HG02884 (cell line): ENCODE data around the gene C1orf210.

ENCODE experiments used
- ATAC-seq: cut with Tn5 transposase; IDR thresholded peaks from one replicate; pipeline ENCODE4 v1.9.1; 2021; ENCODE audit warnings: mild to moderate bottlenecking, moderate library complexity; ENCODE audit not compliant: unreplicated experiment

The C1orf210 gene

DNA sequence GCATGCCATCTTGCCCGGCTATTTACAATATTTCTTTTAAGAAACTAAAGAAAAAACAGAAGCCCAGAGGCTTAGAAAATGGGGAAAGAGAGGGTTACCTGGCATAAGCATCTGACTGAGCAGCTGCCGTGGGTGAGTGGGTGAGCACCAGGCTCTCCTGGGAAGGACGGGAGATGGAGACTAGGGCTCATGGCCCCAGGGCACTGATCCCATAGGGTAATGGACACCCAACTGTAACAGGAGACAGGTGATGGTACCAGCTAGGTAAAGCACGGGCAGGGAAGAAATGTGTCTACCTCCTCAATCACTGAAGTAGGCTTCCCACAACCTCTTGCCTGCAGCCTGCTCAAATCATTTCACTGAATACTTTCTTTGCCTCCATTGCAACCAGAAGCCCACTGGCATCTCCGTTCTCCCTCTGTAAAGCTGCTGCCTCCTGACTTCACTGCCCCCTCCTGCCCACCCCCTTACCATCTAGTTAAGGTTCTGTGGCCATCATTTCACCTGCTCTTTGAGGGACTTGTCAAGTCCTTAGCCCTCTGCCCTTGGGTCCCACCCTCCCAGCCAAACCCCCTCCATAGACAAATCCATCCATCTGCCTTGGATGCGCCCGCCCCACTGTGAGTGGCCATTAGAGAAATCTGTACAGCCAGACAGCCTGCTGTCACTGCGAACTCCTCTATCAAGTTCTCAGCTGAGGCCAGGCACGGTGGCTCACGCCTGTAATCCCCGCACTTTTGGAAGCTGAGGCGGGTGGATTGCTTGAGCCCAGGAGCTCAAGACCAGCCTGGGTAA, 9.4 kb downstream of the C1orf210 start:
- ATAC-seq, result no peak

DNA sequence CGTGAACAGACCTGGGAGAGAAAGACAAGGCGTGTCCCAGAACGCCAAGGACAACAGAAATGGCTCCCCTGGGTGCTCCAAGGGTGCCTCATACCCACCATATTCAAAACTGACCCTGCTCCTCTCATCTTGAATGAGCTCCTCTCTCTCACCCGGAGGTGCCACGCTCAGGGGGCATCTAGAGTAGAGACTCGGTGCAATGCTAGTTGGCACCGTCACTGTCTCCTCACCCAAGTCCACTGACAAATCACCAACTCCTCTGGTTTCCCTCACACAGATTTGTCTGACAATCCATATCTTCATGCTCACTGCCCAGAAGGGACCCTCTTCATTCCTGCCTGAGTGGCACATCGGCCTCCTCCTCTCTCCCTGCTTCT, 10.6 kb downstream of the C1orf210 start:
- no peak for ATAC-seq

DNA sequence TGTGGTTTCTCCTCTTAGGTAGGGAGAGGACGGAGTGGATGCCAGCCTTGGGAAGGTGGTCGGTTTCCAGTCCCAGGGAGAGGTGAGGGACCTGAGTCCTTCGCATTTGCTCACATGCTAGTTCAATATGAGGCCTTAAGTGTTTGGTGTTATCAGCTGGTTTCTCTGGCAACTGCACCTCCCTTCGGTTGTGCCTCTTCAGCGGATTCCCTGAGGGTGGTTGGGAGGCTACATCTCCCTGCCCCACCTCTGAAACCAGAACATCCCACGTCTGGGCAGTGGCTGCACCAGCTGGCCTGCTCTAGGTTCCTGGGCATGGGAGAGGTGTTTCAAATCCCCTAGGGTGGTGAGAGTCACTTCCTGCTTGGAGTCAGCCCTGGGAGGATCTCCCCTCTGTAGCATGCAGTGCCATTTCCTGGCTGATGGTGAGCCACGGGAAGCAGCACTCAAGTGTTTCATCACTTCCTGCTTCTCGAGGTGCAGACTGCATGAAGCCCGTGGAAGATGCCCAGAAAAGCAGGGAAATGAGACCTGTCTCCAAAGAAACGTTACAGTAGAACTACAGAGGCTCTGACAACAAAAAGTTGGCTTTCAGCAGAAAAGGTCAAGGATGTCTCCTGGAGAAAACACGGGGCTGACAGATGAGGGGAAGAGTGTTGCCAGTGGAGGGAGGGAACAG, 11.1 kb downstream of the C1orf210 start:
- ATAC-seq, result no peak

DNA sequence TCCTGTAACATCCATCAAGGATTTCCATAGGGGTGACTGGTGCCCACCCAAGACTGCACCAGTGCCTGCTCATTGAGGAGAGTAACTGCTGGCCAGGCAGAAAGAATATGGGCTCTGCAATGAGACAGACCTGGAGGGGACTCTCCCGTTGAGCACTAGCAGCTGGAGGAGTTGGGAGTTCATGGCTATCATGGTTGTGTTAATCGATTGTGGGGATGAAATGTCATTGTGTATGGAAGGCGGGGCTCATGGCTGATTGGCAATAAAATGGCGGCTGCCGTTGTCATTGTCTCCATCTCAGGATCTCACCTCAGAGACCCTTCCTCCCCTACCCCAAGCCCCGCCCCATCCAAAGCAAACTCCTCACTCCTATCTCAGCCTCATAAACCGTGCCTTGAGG, 11.7 kb downstream of the C1orf210 start:
- ATAC-seq, result no peak

DNA sequence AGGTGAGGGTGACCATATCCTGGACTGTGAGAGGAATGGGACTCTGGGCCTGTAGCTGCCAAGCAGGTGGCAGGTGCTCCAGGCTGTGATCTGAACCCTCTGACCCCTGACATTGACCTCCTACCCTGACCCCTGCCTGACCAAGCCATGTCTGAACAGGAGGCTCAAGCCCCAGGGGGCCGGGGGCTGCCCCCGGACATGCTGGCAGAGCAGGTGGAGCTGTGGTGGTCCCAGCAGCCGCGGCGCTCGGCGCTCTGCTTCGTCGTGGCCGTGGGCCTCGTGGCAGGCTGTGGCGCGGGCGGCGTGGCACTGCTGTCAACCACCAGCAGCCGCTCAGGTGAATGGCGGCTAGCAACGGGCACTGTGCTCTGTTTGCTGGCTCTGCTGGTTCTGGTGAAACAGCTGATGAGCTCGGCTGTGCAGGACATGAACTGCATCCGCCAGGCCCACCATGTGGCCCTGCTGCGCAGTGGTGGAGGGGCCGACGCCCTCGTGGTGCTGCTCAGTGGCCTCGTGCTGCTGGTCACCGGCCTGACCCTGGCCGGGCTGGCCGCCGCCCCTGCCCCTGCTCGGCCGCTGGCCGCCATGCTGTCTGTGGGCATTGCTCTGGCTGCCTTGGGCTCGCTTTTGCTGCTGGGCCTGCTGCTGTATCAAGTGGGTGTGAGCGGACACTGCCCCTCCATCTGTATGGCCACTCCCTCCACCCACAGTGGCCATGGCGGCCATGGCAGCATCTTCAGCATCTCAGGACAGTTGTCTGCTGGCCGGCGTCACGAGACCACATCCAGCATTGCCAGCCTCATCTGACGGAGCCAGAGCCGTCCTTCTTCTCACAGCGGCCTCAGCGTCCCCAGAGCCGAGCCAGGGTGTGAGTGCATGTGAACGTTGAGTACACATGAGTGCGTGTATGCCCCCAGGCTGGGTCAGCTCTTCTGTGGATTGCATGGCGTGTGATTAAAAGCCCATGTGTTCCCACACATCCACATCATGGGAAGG, 12.5 kb downstream of the C1orf210 start:
- no peak for ATAC-seq

DNA sequence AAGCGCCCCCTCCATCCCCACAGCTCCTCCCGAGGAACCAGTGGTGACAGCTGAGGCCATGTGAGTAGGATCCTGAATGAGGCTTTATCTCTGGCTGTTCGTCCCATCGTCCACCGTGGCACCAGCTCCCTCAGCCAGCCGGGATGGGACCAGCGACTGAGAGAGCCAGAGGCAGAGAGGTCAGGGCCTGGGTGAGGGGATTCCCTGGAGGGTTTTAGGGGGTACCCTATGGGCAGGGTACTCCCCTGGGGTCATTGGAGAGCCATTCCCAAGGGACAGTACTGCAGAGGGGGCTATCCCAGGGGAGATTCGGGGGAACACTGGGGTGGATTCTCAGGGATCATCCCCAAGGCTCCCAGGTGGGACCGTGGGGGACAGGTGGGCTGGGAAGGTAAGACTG, 13.2 kb downstream of the C1orf210 start:
- no peak for ATAC-seq

DNA sequence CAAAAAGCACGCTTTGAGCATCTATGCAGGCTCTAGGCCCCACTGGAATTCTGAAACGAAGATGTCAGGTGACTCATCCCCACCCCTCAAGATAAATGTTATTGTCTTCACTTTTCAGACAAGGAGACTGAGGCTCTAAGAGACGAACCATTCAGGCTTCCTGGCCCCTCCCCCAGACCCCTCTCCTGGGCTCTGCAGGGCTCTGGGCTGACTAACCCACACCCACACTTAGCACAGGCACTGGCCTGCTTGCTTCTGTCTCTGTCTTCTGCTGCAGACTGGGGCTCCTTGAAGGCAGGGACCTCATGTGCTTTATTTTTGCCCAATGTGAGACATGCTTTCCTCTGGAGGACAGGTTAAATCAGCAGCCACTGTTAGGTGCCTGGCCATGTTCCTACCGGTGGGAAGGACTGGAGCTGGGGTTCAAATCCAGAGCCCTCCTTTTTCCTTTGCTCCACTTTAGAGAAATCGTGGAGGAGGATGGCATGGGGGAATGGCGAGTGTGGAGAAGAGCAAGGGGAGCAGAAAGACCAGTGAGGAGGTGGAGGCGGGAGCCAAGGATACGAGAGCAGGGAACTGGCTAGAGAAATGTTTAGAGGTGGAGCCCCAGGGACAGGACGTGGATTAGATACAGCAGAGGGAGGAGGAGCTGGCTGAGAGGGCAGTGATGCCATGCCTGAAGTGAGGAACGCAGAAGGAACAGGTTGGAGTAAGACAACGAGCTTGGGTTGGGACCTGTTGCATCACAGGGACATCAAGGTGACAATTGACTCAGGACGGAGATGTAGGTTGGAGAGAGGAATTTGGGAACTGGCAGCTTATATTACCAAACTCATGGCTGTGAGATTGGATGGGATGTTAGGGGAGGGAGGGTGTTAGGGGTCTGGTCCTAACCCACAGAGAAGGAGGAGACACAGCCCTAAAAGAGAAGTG, 13.9 kb downstream of the C1orf210 start:
- no peak for ATAC-seq

DNA sequence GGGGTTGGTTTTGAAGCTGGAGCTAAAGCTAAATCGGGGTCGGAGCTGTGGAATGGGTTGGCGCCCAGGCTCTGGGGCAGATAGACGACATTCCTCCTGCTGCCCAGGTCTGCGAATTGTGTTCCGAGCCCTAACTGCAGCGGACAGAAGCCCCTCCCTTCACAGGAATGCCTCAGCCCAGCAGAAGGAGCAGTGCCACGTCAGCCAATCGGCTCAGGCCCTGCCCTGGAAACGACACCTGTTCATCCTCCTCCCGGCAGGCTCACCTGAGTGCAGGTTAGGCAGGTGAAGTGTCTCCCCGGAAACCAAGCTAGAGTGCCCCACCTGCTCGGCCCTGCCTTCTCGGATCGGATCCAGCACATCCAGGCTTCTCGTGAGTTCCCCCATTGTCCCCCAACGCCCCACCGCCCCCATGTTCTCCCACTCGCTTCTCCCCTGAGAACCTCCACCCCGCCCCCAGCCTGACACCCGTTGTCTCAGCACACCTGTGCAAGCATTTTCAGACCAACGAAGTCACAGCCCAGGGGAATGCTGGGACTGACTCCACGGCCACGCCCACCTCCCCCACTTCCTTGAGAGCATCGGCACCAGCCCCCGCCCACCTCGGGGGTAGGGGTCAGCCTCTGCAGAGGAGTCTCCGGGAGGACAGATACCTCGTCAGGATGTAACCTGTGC, 14.8 kb downstream of the C1orf210 start:
- ATAC-seq, result no peak

DNA sequence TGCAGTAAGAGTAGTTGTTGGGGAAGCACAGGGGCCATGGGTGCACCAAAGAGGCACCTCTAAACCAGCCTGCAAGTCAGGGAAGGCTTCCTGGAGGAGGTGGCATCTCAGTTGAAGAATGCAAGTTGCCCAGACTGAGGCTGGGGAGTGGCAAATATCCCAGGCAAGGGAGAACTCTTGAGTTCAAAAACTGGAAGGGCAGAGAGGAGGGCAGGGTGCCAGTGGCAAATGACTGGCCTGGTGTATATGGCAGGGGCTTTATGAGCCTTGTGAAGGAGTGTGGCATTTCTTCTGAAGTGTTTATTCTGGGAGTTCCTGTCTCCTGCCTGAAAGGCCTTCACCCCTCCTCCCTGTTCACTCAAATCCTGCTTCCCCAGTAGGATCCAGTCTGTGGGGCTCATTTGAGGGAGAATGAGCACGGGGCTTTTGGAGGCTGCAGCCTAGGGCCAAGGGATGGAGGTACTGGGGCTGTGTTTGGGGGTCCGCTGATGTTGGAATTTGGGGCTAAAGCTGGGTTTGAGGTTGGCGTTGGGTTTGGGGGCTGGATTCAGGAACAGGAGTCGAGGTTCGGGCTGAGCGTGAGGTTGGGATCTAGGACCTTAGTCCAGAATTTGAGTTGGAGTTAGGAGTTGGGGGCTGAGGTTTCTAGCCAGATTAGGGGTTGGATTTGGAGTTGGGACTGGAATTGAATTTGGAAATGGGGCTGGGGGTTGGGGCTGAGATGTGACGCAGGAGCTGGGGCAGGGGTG, 15.6 kb downstream of the C1orf210 start, which contains the start of gene TMEM125:
TSS of gene TMEM125 (plus strand) at position 357 of the 749 bp plus-strand sequence. CDS start 2,740 bp downstream, outside the sequence.
- no peak for ATAC-seq

DNA sequence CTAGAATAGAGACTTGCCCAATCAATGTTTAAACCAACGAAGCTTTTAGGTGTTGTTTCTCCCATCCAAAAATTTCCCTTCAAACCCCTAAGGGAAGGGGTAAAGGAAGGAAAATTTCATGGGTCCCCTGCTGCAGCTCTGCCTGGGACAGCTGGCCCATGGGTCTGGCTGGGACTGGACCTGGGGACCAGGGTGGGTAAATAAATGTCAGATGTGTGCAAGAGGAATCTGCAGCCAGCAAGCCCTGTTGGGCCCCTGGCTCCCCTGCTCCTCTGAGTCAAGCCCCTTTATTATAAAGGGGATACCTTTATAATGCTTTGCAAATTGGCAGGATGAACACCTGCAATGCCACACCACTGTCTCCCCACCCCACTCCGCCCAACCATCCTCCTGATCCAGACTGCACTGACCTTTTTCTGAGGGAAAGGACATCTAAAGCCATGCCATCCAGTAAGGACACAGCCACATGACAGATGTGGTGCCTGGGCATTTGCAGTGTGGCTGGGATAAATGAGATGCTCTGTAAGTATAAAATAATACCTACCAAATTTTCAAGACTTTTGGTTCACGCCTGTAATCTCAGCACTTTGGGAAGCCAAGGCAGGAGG, 17.5 kb downstream of the C1orf210 start:
- ATAC-seq, result no peak

DNA sequence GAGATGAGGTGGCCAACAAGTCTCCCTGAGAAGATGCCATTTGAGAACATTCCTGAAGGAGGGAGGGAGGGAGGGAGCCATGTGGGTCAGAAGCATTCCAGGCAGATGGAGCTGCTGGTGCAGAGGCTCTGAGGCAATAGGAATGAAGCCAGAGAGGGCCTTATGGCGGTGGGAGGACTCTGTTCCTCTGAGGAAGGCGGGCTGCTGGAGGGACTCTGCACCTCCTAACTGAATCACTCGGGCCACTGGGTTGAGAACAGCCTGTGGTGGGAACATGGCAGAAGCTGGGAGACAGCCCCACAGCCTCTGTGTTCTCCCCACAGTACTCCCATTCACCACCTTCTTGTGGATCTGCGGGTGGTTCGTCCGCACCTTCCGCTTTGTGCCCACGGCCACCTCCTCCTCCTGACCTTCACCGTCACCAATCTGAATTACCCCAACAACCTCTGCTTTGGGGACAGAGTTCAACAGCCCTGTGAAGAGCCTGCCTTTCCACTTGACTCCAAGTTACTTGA, 18.0 kb downstream of the C1orf210 start:
- ATAC-seq, result no peak

DNA sequence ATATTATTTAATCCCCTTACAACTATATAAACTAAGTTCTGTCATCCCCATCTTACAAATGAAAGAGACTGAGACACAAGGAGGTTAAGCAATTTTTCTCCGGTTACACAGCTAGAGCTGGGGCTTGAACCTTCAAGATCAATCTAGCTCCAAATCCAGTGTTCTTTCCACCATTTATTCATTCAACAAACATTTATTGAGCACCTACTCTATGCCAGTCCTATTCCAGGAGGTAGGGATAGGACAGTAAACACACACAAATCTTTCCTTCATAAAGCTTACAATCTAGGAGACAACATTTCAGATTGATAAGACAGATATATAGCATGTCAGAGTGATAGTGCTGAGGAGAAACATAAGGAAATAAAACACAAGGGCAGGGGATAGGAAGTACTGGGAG, 18.5 kb downstream of the C1orf210 start:
- ATAC-seq, result no peak

DNA sequence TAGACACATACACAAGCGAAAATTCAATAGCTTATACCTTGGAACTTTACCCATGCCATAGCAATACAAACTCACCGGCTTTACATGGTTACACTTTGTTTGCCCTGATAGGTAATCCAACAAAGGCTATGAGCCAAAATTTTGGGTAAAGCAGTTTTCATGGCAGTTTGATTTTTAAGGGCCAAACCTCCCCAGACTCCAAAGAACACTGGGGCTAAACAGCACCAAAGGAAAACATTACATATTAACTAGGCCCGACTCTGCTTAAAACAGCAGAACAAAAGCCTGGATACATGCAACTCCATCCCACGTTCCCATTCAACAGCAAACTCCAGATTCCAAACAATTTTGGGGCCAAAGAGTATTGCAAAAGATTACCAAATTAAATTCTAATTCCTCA, 19.9 kb downstream of the C1orf210 start:
- no peak for ATAC-seq

DNA sequence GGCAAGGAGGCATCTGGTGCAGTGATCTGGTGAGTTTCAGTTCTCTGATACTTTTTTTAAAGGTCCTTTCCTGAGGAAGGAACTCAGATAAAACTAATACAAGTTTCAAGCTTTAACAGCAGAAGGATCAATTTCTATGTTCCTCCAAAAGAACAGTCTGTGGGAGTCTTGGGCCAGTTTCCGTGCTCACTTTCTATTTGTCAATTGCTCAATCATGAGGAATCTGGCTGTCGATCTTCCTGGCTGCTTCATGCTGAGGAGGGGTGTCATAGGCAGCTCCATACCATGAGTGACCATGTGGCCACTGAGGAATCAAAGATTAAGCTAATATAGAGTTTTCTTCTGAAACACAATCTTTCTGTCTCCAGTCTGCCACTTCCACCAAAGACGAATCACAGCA, 27.0 kb downstream of the C1orf210 start:
- no peak for ATAC-seq

DNA sequence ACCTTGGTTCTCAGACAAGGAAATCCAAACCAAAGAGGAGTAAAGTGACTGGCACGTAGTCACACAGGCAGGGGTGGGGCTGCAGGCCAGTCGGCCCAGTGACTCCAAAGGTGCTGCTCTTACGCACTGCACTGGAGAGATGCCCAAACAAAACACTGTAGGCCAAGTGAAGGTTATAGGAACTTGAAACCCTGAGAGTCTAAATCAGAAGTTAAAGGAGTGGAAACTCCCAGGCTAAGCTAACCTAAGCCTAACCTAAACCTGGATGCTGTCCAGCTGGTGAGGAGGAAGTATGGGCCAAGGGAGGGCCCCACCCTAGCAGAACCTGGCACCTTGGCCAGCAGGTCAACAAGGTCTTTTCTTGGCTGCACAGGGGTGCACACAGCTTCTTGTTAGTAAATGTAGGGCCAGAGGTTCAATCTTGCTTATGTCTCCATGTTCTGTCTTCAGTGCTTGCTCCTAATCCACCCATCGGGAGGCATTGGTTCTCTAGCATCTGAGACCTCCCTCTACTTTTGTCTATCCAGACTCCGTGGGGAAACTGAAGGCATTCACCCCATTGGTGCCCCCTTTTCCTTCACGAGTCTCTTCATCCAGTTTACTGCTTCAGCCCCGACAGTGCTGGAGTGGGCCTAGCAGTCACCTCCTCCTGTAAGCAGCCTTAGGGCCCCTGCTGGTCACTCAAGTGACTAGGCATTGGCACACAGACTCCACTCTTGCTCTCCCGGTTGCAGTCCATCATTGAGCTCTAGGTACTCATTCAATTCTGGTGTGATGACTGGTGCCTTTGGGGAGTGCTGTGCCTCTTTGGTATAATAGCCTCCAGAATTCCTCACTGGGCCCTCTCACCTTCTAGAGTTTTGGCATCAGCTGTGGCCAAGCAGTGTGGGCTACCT, 28.5 kb downstream of the C1orf210 start:
- ATAC-seq, result no peak

DNA sequence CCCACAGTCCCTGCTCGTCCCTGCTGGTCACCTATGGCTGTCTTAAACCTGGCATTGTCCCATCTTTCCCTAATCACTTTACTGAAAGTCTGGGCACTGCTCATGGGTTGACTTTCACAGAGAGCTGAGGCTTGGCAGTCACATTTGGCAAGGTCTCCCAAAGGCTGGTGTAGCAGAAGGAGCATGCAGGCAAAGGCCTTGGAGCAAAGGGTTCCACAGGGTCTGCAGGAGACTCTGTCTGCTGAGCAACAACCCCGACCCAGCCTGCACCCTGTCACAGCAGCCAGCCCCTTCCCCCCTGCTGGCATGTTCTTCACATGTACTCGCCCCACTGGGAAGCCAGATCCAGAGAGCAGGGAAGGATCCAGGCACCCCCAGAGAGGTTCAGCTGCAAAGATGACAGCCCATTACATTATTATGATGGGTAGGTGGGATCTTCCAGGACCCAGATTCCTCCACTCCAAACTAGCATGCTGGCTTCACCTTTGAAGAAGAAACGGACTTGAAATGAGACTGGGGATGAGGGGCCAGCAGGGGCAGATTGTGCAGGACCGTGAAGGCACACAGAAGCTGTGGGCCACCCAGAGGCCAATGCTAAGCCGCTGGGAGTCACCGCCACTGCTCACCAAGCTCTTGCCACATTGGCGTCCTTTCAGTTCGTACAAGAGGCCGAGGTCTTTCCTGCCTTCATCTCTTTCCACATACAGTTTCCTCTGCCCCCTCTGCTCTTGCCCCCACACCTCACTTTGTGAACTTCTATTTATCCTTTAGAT, 29.8 kb downstream of the C1orf210 start:
- ATAC-seq, result no peak
